HFF-Myc (cell line): ENCODE results near the gene TTC9.

ENCODE experiments used
- DNase-seq: peaks from one replicate; pipeline ENCODE4 v3.0.0-alpha.2; 2011; ENCODE audit warnings: low read depth; ENCODE audit errors: extremely low read depth
- H3K4me3 ChIP-seq: replicated peaks from 2 replicates; pipeline ENCODE4 v1.5.1; 2011; ENCODE audit warnings: low read depth, mild to moderate bottlenecking, control low read depth, low read length
- CTCF ChIP-seq: IDR thresholded peaks from 2 replicates; pipeline ENCODE4 v1.5.1; 2012; ENCODE audit warnings: mild to moderate bottlenecking, low read depth, low read length, control low read depth; ENCODE audit errors: missing control alignments

The TTC9 gene

GRCh38 chr14:70641548-70642302, at the start of gene TTC9:
Gene TTC9 (plus strand): TSS chr14:70641916. CDS start chr14:70642130, 214 bp downstream.
- DNase-seq, result no peak
- peak within 1 kb of the TSS; percentile 29 for H3K4me3 ChIP-seq
- TF ChIP-seq CTCF, result no peak

- TF ChIP-seq CTCF, result no peak
- no peak for DNase-seq
These were observed 47.3 kb upstream of the TTC9 start for GRCh38 chr14:70594461-70594860.

GRCh38 chr14:70595443-70596185, 46.1 kb upstream of the TTC9 start:
- H3K4me3 ChIP-seq, result no peak overlapping the region
- no peak for DNase-seq
- TF ChIP-seq CTCF, result no peak

More at GRCh38 chr14:70594461-70594860, 47.3 kb upstream of the TTC9 start:
- H3K4me3 ChIP-seq, result no peak overlapping the region

- TF ChIP-seq CTCF, result no peak
- H3K4me3 ChIP-seq, result no peak overlapping the region
- DNase-seq, result no peak
These were observed 44.0 kb upstream of the TTC9 start for GRCh38 chr14:70597731-70598130.

GRCh38 chr14:70599345-70599744, 42.4 kb upstream of the TTC9 start:
- DNase-seq, result no peak
- H3K4me3 ChIP-seq, result peak overlapping the region; percentile 73
- no peak for TF ChIP-seq CTCF

- H3K4me3 ChIP-seq, result peak within 1 kb of the TSS; percentile 73
- peak; percentile 71 for DNase-seq
- TF ChIP-seq CTCF, result no peak
These were observed 41.1 kb upstream of the TTC9 start, which contains the start of gene MED6 for GRCh38 chr14:70600382-70601157. Gene MED6 (minus strand): TSS chr14:70600655. CDS start chr14:70600637, 18 bp downstream.
